ENCODE data around the gene NID1. TPM values are rescaled to one million over a fixed set of nuclear protein-coding genes. Genes with fewer than 3 reads are reported as not detected.

The NID1 gene
- total and polyA plus RNA-seq, 2 of the 4 experiments (the other 2 are of a cell fraction) = 21.9 to 83.3 TPM

DNA sequence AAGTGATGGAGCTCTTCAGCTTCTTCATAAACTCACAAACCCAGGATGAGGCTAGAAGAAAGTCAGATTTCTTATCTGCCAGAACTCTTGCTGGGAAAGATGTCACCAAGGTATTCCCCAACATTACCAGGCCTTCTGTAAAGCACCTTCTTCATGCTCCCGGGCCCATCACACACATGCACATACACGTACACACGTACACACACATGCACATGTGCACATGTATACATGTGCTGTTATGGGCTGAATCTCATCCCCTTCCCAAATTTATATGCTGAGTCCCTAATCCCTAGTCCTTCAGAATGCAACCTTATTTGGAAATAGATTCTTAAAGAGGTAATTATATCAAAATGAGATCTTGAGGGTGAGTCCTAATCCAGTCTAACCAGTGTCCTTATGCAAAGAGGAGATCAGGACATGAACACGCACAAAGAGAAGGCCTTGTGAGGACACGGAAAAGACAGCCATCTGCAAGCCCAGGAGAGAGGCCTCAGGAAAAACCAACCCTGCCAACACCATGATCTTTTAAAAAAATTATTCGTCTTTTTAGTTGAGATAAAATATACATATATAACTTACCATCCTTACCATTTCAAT, 121.8 kb downstream of the NID1 start:
- H3K4ac ChIP-seq (ENCODE audit: low read depth, low read length) = peak overlapping the region; percentile 65
- no peak overlapping the region for H2AK9ac ChIP-seq (replicated peaks; ENCODE audit: low read depth, low read length, poor library complexity)
- H3K79me1 ChIP-seq (ENCODE audit: low read depth in 1 of 2, low read length in 2 of 2) = no peaks in the 10 kb centered on the region
- H4K20me1 ChIP-seq (ENCODE audit: insufficient read depth, low read length) = no peaks in the 10 kb centered on the region
- peaks cover 2% of the 10 kb centered on the region for H3K27me3 ChIP-seq (ENCODE audit: control insufficient read depth, insufficient read depth, low read length)
- ATAC-seq (ENCODE audit: low read depth) (peak; percentile 15), DNase-seq (no peak)
- H3K27ac ChIP-seq (ENCODE audit: insufficient read depth, low read length) = peak overlapping the region; percentile 39
- H2BK5ac ChIP-seq (ENCODE audit: low read depth, low read length, poor library complexity, severe bottlenecking) = peak overlapping the region; percentile 63
- H3K9me3 ChIP-seq (ENCODE audit: control insufficient read depth, insufficient read depth, low read length) = peaks cover 5% of the 10 kb centered on the region
- intact Hi-C loops (cut with micrococcal nuclease) = no loop called here
- peak overlapping the region; percentile 21; the same call in 2 of the 3 replicates for H2BK15ac ChIP-seq (ENCODE audit: low read depth, low read length)
- WGBS, 2 experiments (ENCODE audit: extremely low coverage in 2 of 2, insufficient read length in 1 of 2) = no CpG with 5 or more reads among the region's 6 CpGs
- H3K36me3 ChIP-seq (ENCODE audit: control insufficient read depth, insufficient read depth, low read length) = no peaks in the 10 kb centered on the region
- H4K91ac ChIP-seq (ENCODE audit: insufficient read depth, low read depth, low read length) = peak overlapping the region; percentile 49
- H3K9me1 ChIP-seq (ENCODE audit: insufficient read depth, low read length) = peaks cover 16% of the 10 kb centered on the region
- no peak overlapping the region for H2AFZ ChIP-seq (replicated peaks; ENCODE audit: low read length, poor library complexity)
- ChIA-PET POLR2A (ENCODE audit: unreplicated experiment) (no interaction called here), CTCF (interaction anchor here (0.7 to 3.2 kb wide), 2 partner anchors 29 to 204 kb away, joined by 4 to 10 read pairs; no protein-coding TSS in a partner anchor)
- H2AK5ac ChIP-seq (ENCODE audit: low read depth, low read length) = peak overlapping the region; percentile 53; the same call in 1 of the 2 replicates
- TF ChIP-seq RAD21 (IDR thresholded peaks at IDR 0.05; ENCODE audit: low read length) = no peak
- TF ChIP-seq CEBPB (IDR thresholded peaks at IDR 0.05; ENCODE audit: low read depth, low read length) = no peak
- no peak for TF ChIP-seq FOS (IDR thresholded peaks at IDR 0.05; ENCODE audit: low read depth, low read length)
- no peak for TF ChIP-seq BHLHE40 (IDR thresholded peaks at IDR 0.05; ENCODE audit: low read depth, low read length)
- TF ChIP-seq POLR2A (IDR thresholded peaks at IDR 0.05; ENCODE audit: low read depth, low read length) = no peak
- TF ChIP-seq NFE2L2 (IDR thresholded peaks at IDR 0.05; ENCODE audit: low read depth, low read length) = no peak
- TF ChIP-seq CHD1 (IDR thresholded peaks at IDR 0.05; ENCODE audit: low read depth, low read length) = no peak
- TF ChIP-seq RCOR1 (IDR thresholded peaks at IDR 0.05; ENCODE audit: insufficient replicate concordance, low read length) = no peak
- TF ChIP-seq, protein P1, sequence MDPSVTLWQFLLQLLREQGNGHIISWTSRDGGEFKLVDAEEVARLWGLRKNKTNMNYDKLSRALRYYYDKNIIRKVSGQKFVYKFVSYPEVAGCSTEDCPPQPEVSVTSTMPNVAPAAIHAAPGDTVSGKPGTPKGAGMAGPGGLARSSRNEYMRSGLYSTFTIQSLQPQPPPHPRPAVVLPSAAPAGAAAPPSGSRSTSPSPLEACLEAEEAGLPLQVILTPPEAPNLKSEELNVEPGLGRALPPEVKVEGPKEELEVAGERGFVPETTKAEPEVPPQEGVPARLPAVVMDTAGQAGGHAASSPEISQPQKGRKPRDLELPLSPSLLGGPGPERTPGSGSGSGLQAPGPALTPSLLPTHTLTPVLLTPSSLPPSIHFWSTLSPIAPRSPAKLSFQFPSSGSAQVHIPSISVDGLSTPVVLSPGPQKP (IDR thresholded peaks at IDR 0.05; ENCODE audit: borderline replicate concordance, low read depth, low read length) = no peak
- peak overlapping the region; percentile 45; the same call in 1 of the 2 replicates for H3K18ac ChIP-seq (ENCODE audit: low read depth, low read length)
- no peak overlapping the region for H3K9ac ChIP-seq (ENCODE audit: low read depth, low read length)
- peak overlapping the region; percentile 20 to 43; a peak in 2 of 4 replicates for H4K8ac ChIP-seq (ENCODE audit: low read depth in 2 of 2, low read length in 2 of 2)
- dilution Hi-C loops (cut with HindIII; ENCODE audit: low sequenced_read_pairs, unreplicated experiment) = no loop called here
- in situ Hi-C loops (cut with MboI; ENCODE audit: low sequenced_read_pairs) = no loop called here
- 0 out of 2 replicates have a peak overlapping the region, but pooled peaks have one; percentile 33 for H3K14ac ChIP-seq (replicated peaks; ENCODE audit: low read depth, low read length)
- H4K5ac ChIP-seq (ENCODE audit: low read depth, low read length) = peak overlapping the region; percentile 13; the same call in 1 of the 2 replicates
- H3K4me2 ChIP-seq (ENCODE audit: low read depth, low read length) = no peak overlapping the region
- H2BK20ac ChIP-seq (ENCODE audit: low read depth, low read length) = peak overlapping the region; percentile 39
- peak overlapping the region; percentile 75 for H2BK120ac ChIP-seq (ENCODE audit: low read depth, low read length)
- no TSS peak for BruUV-seq (replicated peaks)
- peaks cover 12% of the 10 kb centered on the region for H3K4me1 ChIP-seq (ENCODE audit: control insufficient read depth, insufficient read depth, low read length)
- H3K56ac ChIP-seq (ENCODE audit: extremely low read depth, insufficient read depth, low read length) = no peak overlapping the region
- H3K4me3 ChIP-seq (ENCODE audit: insufficient read depth, low read depth, low read length) = no peak overlapping the region
- no peak overlapping the region for H3K23ac ChIP-seq (ENCODE audit: low read depth, low read length)
